Upper lobe of left lung (tissue), 4 donors: ENCODE measurements around the gene COX10.

Experiments
- CTCF ChIP-seq, 6 experiments: fragments of 450-650 bp in 4 of 6; fragments of 200-600 bp in 2 of 6; sonication (generic) in 2 of 6; IDR thresholded peaks; one replicate each; pipeline ENCODE4 v1.5.1; 2016 to 2019; ENCODE audit warnings: antibody characterized with exemption in 6 of 6
- EP300 ChIP-seq, 4 donors: sonication (generic); formaldehyde crosslinking; IDR thresholded peaks; one replicate each; pipeline ENCODE4 v1.5.1; 2017; ENCODE audit warnings: antibody characterized with exemption in 4 of 4, control low read depth in 2 of 4

- TF ChIP-seq CTCF (IDR thresholded peaks at IDR 0.05) (no peak), EP300 (IDR thresholded peaks at IDR 0.05) (no peak)
Observed at GRCh38 chr17:14038206-14038605, 31.1 kb upstream of the COX10 start.
